ENCODE measurements around the gene PRSS56. TPM values are rescaled to one million over a fixed set of nuclear protein-coding genes. Genes with fewer than 3 reads are reported as not detected.

Gene PRSS56
- total RNA-seq, 1 donor from 2014 or later, result not detected

DNA sequence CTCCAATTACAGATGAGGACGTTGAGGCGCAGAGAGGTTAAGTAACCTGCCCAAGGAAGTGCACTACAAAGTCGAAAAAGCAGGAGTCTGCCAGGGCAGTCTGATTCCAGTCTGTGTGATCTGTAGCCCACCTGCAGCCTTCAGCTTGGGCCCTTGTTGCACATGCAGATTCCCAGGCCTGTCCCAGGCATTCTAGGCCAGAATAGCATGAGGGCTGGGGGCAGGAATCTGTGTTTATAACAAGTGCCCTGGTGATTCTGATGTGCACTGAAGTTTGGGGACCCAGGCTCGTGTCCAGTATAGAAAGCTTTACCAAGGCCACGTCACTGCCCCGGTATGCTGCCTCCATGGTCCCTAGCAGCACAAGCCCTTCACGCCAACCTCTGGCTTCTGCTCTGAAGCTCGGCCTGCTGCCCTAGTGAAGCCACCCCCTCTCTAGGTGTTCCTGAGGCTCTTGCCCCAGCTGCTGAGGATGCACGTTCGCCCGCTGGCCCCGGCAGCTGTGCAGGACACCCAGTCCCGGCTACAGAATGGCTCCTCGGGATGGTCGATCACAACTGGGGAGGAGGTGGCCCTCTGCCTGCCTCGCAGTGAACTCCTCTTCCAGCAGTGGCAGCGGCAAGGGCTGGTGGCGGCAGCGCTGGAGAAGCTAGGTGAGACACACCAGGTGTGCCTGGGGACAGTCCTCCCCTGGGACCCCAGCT is 23.9 kb downstream of the PRSS56 start:
- TF ChIP-seq, protein P1, sequence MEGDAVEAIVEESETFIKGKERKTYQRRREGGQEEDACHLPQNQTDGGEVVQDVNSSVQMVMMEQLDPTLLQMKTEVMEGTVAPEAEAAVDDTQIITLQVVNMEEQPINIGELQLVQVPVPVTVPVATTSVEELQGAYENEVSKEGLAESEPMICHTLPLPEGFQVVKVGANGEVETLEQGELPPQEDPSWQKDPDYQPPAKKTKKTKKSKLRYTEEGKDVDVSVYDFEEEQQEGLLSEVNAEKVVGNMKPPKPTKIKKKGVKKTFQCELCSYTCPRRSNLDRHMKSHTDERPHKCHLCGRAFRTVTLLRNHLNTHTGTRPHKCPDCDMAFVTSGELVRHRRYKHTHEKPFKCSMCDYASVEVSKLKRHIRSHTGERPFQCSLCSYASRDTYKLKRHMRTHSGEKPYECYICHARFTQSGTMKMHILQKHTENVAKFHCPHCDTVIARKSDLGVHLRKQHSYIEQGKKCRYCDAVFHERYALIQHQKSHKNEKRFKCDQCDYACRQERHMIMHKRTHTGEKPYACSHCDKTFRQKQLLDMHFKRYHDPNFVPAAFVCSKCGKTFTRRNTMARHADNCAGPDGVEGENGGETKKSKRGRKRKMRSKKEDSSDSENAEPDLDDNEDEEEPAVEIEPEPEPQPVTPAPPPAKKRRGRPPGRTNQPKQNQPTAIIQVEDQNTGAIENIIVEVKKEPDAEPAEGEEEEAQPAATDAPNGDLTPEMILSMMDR (IDR thresholded peaks at IDR 0.05), result no peak

DNA sequence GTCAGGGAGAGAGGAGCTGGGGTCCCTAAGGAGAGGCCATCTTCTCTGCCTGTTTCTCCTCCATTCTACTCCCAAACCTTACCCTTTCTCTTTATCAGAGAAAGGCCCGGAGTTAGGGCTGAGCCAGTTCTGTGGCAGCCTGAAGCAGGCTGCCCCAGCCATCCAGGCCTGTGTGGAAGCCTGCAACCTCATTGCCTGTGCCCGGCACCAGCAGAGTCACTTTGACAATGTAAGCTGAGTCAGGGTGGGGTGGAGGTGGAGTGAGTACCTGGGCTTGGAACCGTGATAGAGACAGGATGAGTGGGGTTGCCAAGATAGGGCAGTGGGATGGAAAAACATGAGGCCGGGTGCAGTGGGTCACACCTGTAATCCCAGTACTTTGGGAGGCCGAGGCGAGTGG is 24.5 kb downstream of the PRSS56 start:
- no peak overlapping the region for H3K4me3 ChIP-seq
- no peak for ATAC-seq
- peaks cover 7% of the 10 kb centered on the region for H3K4me1 ChIP-seq
- H3K27ac ChIP-seq, result no peak overlapping the region
- intact Hi-C loops (cut with DNase I), result no loop called here
- H3K27me3 ChIP-seq (ENCODE audit: low read depth), result no peaks in the 10 kb centered on the region
- TF ChIP-seq, protein P1 (IDR thresholded peaks at IDR 0.05), result no peak
- H3K36me3 ChIP-seq, result no peaks in the 10 kb centered on the region
- DNase-seq, result peak; percentile 29
- no peaks in the 10 kb centered on the region for H3K9me3 ChIP-seq

More for the DNA sequence above, 23.9 kb downstream of the PRSS56 start:
- intact Hi-C loops (cut with DNase I), result no loop called here
- peaks cover under 1% of the 10 kb centered on the region for H3K4me1 ChIP-seq
- DNase-seq (peak; percentile 30), ATAC-seq (no peak)
- H3K36me3 ChIP-seq, result no peaks in the 10 kb centered on the region
- no peaks in the 10 kb centered on the region for H3K9me3 ChIP-seq
- H3K27ac ChIP-seq, result no peak overlapping the region
- no peaks in the 10 kb centered on the region for H3K27me3 ChIP-seq (ENCODE audit: low read depth)
- no peak overlapping the region for H3K4me3 ChIP-seq

DNA sequence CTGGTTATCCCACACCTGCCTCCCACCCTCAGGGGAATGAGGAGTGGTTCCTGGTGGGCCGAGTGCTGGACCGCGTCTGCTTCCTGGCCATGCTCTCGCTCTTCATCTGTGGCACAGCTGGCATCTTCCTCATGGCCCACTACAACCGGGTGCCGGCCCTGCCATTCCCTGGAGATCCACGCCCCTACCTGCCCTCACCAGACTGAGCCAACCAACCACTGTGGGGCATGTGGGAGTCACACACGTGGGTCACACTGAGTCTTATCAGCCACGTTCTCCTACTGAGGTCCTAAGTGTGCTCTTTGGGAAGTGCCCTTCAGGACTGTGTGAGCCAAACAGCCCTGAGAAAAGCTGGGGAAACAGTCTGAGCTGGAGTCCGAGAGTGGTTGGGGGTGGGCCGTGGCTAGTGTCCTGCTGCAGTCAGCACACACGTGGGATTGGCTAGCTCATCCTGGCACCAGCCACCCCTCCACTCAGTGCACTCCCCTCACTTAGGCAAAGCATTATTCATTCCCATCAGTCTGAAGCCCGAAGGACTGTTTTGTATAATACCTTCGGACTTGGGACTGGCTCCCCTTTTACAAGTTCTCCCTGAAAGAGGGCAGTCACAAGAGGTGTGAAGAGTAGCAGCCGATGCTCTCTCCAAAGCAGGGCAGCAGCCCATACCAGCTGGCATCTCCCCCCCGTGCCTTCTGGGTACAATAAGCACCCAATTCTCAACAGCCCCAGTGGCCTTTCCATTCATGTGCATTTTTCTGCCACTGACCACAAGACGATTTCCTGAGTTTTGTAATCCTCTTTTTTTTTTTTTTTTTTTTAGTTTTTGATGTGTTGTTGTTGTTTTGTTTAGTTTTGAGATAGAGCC is 25.6 kb downstream of the PRSS56 start:
- no peaks in the 10 kb centered on the region for H3K27me3 ChIP-seq (ENCODE audit: low read depth)
- peaks cover 10% of the 10 kb centered on the region for H3K4me1 ChIP-seq
- DNase-seq, result peak; percentile 60
- H3K27ac ChIP-seq, result no peak overlapping the region
- peak; percentile 42 to 54 for ATAC-seq
- no peaks in the 10 kb centered on the region for H3K9me3 ChIP-seq
- TF ChIP-seq, protein P1 (IDR thresholded peaks at IDR 0.05), result no peak
- no peaks in the 10 kb centered on the region for H3K36me3 ChIP-seq
- intact Hi-C loops (cut with DNase I), result no loop called here
- H3K4me3 ChIP-seq, result no peak overlapping the region

DNA sequence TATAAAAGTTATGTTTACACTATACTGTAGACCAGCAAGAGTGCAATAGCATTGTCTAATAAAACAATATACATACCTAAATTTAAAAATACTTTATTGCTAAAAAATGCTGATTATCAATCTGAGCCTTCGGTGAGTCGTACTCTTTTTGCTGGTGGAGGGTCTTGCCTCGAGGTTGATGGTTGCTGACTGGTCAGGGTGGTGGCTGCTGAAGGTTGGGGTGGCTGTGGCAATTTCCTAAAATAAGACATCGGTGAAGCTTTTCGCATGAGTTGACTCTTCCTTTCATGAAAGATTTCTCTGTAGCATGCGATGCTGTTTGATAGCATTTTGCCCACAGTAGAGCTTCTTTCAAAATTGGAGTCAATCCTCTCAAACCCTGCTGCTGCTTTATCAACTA is 27.8 kb downstream of the PRSS56 start:
- ATAC-seq, result no peak
- no peak for DNase-seq
- intact Hi-C loops (cut with DNase I), result no loop called here
- H3K27ac ChIP-seq, result no peak overlapping the region
- TF ChIP-seq, protein P1 (IDR thresholded peaks at IDR 0.05), result no peak
- H3K36me3 ChIP-seq, result peaks cover 9% of the 10 kb centered on the region
- peaks cover 27% of the 10 kb centered on the region for H3K4me1 ChIP-seq
- no peaks in the 10 kb centered on the region for H3K27me3 ChIP-seq (ENCODE audit: low read depth)
- no peaks in the 10 kb centered on the region for H3K9me3 ChIP-seq
- H3K4me3 ChIP-seq, result no peak overlapping the region

DNA sequence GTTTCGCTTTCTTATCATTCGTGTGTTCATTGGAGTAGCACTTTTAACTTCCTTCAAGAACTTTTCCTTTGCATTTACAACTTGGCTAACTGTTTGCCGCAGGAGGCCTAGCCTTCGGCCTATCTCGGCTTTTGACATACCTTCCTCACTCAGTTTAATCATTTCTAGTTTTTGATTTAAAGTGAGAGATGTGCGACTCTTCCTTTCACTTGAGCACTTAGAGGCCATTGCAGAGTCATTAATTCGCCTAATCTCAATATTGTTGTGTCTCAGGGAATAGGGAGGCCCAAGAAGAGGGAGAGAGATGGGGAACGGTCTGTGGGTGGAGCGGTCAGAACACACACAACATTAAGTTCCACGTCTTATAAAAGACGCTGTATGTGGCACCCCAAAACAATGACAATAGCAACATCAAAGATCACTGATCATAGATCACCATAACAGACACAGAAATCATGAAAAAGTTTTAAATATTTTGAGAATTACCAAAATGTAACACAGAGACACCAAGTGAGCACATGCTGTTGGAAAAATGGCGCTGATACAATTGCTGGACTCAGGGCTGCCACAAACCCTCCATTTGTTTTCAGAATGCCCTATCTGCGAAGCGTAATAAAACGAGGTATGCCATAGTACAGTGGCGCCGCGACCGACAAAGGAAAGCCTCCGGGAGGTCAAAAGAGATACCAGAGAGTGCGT is 29.6 kb downstream of the PRSS56 start:
- peaks cover 46% of the 10 kb centered on the region for H3K4me1 ChIP-seq
- ATAC-seq, result no peak

More for the DNA sequence above, 29.6 kb downstream of the PRSS56 start:
- no peaks in the 10 kb centered on the region for H3K27me3 ChIP-seq (ENCODE audit: low read depth)
- peaks cover 21% of the 10 kb centered on the region for H3K36me3 ChIP-seq
- intact Hi-C loops (cut with DNase I), result no loop called here
- no peak for DNase-seq
- H3K9me3 ChIP-seq, result no peaks in the 10 kb centered on the region
- TF ChIP-seq, protein P1 (IDR thresholded peaks at IDR 0.05), result no peak
- peak overlapping the region; percentile 92 for H3K4me3 ChIP-seq
- peak overlapping the region; percentile 99 for H3K27ac ChIP-seq
